ENCODE measurements around the gene CCDC33.

CCDC33 gene

DNA sequence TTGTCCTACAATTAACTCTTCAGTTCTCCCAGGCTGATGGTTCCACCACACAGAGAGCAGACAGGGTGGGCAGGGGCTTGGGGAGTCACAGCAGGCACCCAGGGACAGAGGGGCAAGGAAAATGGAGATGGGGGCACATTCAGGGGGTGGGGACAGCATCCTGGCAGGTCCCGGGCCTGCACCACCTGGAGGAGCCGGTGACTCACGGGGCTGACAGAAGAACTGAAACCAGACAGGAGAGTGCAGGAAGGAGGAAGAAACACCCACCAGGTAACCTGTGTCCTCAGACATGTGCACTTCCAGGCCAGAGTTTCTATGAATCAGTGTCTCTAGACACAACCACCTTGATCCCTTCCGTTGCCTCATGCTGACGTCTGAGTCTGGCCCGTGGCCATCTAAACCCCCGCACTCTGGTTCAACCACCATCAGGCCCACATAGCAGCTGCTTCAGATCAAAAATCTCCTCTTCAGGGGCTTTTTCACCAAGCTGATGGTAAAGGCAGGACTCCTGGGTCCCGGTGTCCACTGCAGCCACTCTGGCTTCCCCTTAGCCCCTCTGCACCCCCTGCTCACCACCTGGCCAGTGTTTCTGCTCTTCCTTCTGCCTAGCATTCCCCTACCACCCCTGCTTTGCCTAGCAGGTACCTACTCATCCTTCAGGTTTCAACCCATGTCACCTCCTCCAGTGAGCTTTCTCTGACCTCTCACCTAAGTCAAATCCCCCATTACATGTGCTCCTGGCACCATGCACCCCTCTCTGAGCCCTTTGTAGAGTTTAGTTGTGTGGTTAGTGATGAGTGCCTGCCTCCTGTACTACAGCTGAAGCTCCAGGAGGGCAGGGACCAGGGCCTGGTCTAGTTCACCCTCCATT, 147.8 kb downstream of the CCDC33 start:
- no peak for DNase-seq (ENCODE audit: low read depth in 1 of 2, low spot score in 1 of 2)
- Histone ChIP-seq H3K4me3 (replicated peaks; ENCODE audit: insufficient read depth, low read length) (no peak overlapping the region), H3K27me3 (ENCODE audit: insufficient read depth, poor library complexity, severe bottlenecking) (no peaks in the 10 kb centered on the region), H3K27ac (replicated peaks) (no peak overlapping the region)
- no peak for TF ChIP-seq POLR2AphosphoS5 (IDR thresholded peaks at IDR 0.05; ENCODE audit: low read depth)
- TF ChIP-seq SPI1 (IDR thresholded peaks at IDR 0.05; ENCODE audit: borderline replicate concordance, low read depth), result no peak
- no peak for TF ChIP-seq CTCF (IDR thresholded peaks at IDR 0.05; ENCODE audit: insufficient read depth, low read length)
- TF ChIP-seq, protein P1, sequence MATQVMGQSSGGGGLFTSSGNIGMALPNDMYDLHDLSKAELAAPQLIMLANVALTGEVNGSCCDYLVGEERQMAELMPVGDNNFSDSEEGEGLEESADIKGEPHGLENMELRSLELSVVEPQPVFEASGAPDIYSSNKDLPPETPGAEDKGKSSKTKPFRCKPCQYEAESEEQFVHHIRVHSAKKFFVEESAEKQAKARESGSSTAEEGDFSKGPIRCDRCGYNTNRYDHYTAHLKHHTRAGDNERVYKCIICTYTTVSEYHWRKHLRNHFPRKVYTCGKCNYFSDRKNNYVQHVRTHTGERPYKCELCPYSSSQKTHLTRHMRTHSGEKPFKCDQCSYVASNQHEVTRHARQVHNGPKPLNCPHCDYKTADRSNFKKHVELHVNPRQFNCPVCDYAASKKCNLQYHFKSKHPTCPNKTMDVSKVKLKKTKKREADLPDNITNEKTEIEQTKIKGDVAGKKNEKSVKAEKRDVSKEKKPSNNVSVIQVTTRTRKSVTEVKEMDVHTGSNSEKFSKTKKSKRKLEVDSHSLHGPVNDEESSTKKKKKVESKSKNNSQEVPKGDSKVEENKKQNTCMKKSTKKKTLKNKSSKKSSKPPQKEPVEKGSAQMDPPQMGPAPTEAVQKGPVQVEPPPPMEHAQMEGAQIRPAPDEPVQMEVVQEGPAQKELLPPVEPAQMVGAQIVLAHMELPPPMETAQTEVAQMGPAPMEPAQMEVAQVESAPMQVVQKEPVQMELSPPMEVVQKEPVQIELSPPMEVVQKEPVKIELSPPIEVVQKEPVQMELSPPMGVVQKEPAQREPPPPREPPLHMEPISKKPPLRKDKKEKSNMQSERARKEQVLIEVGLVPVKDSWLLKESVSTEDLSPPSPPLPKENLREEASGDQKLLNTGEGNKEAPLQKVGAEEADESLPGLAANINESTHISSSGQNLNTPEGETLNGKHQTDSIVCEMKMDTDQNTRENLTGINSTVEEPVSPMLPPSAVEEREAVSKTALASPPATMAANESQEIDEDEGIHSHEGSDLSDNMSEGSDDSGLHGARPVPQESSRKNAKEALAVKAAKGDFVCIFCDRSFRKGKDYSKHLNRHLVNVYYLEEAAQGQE (IDR thresholded peaks at IDR 0.05; ENCODE audit: insufficient replicate concordance, low read depth), result no peak
- TF ChIP-seq GABPA (IDR thresholded peaks at IDR 0.05; ENCODE audit: low read depth), result no peak

- H3K4me3 ChIP-seq (replicated peaks; ENCODE audit: insufficient read depth, low read length), result no peak overlapping the region
- no peak overlapping the region for H3K27ac ChIP-seq (replicated peaks)
- H3K27me3 ChIP-seq (ENCODE audit: insufficient read depth, poor library complexity, severe bottlenecking), result no peaks in the 10 kb centered on the region
- DNase-seq (ENCODE audit: low read depth in 1 of 2, low spot score in 1 of 2), result no peak
- TF ChIP-seq POLR2AphosphoS5 (IDR thresholded peaks at IDR 0.05; ENCODE audit: low read depth) (no peak), GABPA (IDR thresholded peaks at IDR 0.05; ENCODE audit: low read depth) (no peak), SPI1 (IDR thresholded peaks at IDR 0.05; ENCODE audit: borderline replicate concordance, low read depth) (no peak), CTCF (IDR thresholded peaks at IDR 0.05; ENCODE audit: insufficient read depth, low read length) (no peak)
- TF ChIP-seq, protein P1 (IDR thresholded peaks at IDR 0.05; ENCODE audit: insufficient replicate concordance, low read depth), result no peak
Observed at GRCh38 chr15:74384566-74384880, 148.4 kb downstream of the CCDC33 start.

DNA sequence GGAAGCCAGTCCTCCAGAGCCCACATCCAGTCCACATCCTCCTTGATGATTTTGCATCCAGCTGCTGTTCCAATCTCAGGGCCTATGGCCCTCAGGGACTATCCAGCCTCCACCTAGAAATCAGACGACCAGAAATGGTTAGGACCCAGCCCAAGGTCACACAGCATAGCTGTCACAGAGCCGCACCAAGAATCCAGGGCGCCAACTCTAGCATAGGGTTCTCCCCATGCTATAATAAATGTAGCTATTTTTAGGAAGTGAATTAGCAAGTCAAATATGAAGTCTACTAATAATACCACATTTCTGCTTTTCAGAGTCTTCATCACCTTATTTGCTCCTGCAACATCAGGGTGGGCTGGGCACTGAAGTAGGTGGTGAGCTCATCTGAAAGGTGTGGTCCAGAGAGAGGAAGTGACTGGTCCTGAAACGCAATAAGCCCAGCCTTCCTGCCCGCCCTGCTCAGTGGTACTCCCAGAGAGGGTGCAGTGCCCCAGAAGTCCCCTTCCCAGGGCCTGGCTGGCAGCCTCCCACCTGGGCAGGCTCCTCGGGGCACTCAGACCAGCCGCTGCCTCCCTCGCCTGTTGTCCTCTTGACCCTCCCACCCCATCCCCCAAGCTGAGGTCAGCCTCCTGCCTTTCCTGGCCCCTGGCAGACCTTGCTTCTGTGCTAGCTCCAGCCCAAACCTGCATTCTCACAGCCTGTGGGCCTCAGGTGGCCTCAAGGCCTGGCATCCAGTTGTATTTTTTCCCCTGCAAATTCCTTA, 148.9 kb downstream of the CCDC33 start:
- peak; percentile 57; the same call in 1 of the 2 replicates for TF ChIP-seq SPI1 (IDR thresholded peaks at IDR 0.05; ENCODE audit: borderline replicate concordance, low read depth)
- TF ChIP-seq GABPA (IDR thresholded peaks at IDR 0.05; ENCODE audit: low read depth), result no peak
- no peak for TF ChIP-seq POLR2AphosphoS5 (IDR thresholded peaks at IDR 0.05; ENCODE audit: low read depth)
- TF ChIP-seq, protein P1 (IDR thresholded peaks at IDR 0.05; ENCODE audit: insufficient replicate concordance, low read depth), result no peak
- TF ChIP-seq CTCF (IDR thresholded peaks at IDR 0.05; ENCODE audit: insufficient read depth, low read length), result no peak
- Histone ChIP-seq H3K4me3 (replicated peaks; ENCODE audit: insufficient read depth, low read length) (no peak overlapping the region), H3K27me3 (ENCODE audit: insufficient read depth, poor library complexity, severe bottlenecking) (no peaks in the 10 kb centered on the region), H3K27ac (replicated peaks) (no peak overlapping the region)
- peak; percentile 45 to 48 for DNase-seq (ENCODE audit: low read depth in 1 of 2, low spot score in 1 of 2)

Measured in HL-60 (cell line).